ENCODE data around the gene C17orf75. TPM values are rescaled to one million over a fixed set of nuclear protein-coding genes. Genes with fewer than 3 reads are reported as not detected.

Gene C17orf75
- total RNA-seq, 4 donors from 2014 or later, result 9.1 to 11.6 (median 9.5) TPM

DNA sequence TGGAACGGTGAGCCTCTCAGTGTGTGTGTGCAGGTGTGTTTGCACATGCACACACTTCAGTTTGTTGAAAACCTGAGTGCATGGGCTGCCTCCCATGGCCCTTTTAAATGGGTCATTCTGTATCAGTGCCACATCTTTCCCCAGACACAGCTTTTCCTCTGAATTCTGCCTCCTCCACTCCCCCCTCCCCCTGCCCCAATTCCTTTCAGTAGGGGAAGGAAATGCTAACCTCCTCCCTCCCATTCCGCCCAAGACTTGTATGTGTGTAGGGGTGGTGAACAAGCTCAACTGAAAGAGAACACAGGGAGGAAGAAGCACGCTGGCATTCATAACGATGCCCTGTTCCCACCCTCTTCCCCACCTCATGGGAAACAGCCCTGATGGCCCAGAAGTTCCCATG lies 34.3 kb downstream of the C17orf75 start:
- H3K4me1 ChIP-seq, result peaks cover 0 to 9% (median 4%) of the 10 kb centered on the region in 4 donors
- H3K9me3 ChIP-seq, result no peaks in the 10 kb centered on the region
- WGBS, result 82% methylated on average over 4 of the region's 4 CpGs
- intact Hi-C loops (cut with DNase I), result no loop called here
- H3K27ac ChIP-seq (replicated peaks in 1 of 4), result no peak overlapping the region
- H3K36me3 ChIP-seq, result no peaks in the 10 kb centered on the region
- TF ChIP-seq, protein P1, sequence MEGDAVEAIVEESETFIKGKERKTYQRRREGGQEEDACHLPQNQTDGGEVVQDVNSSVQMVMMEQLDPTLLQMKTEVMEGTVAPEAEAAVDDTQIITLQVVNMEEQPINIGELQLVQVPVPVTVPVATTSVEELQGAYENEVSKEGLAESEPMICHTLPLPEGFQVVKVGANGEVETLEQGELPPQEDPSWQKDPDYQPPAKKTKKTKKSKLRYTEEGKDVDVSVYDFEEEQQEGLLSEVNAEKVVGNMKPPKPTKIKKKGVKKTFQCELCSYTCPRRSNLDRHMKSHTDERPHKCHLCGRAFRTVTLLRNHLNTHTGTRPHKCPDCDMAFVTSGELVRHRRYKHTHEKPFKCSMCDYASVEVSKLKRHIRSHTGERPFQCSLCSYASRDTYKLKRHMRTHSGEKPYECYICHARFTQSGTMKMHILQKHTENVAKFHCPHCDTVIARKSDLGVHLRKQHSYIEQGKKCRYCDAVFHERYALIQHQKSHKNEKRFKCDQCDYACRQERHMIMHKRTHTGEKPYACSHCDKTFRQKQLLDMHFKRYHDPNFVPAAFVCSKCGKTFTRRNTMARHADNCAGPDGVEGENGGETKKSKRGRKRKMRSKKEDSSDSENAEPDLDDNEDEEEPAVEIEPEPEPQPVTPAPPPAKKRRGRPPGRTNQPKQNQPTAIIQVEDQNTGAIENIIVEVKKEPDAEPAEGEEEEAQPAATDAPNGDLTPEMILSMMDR (IDR thresholded peaks at IDR 0.05), result no peak
- H3K4me3 ChIP-seq, result no peak overlapping the region
- no peak for DNase-seq (ENCODE audit: extremely low spot score)
- H3K27me3 ChIP-seq, result no peaks in the 10 kb centered on the region

DNA sequence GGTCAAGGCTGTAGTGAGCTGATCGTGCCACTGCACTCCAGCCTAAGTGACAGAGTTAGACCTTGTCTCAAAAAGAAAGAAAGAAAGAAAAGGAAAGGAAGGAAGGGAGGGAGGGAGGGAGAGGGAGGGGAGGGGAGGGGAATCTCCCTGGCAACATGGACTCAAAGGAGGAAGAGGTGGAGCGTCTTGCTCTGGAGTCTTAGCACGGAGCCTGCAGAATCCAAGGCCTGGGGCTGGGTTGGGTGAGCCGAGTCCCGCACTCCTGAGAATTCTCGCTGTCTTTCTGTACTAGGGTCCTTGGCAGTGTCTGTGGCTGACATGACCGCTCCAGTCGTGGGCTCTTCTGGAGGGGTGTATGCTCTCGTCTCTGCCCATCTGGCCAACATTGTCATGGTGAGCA lies 36.9 kb downstream of the C17orf75 start:
- H3K4me3 ChIP-seq, result no peak overlapping the region
- DNase-seq (ENCODE audit: extremely low spot score), result no peak
- H3K27ac ChIP-seq (replicated peaks in 1 of 4), result no peak overlapping the region
- intact Hi-C loops (cut with DNase I), result no loop called here
- 87% methylated on average over 9 of the region's 9 CpGs for WGBS
- H3K9me3 ChIP-seq, result no peaks in the 10 kb centered on the region
- H3K27me3 ChIP-seq, result no peaks in the 10 kb centered on the region
- H3K4me1 ChIP-seq, result no peaks in the 10 kb centered on the region
- no peaks in the 10 kb centered on the region for H3K36me3 ChIP-seq
- no peak for TF ChIP-seq EP300 (IDR thresholded peaks at IDR 0.05)
- TF ChIP-seq POLR2A (IDR thresholded peaks at IDR 0.05; ENCODE audit: low read depth), result no peak
- no peak for TF ChIP-seq POLR2AphosphoS5 (IDR thresholded peaks at IDR 0.05)

DNA sequence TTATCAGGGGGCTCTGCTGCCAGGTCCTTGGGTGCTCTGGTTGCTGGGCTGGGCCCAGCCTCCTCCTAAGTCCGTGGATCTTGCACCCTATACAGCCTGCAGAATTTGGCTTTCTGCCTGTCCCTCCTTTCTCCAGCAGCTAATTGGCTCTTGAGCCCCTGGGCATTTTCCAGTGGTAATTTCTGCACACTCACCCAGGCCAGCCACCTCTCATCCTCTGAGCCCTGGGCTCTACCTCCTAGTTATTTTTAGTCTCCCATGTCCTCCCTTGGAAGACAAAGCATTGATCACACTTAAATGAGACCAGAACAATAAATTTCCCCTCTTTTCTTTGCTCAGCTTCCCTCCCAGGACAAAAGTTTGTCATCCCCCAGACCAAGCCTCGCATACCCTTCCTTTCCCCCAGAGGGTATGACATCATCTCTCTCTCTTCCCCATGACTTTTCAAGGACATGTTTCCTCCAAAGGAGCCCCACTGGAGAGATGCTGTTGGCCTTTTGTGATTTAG lies 38.1 kb downstream of the C17orf75 start:
- Histone ChIP-seq H3K4me1 (no peaks in the 10 kb centered on the region), H3K9me3 (no peaks in the 10 kb centered on the region), H3K4me3 (no peak overlapping the region), H3K27me3 (no peaks in the 10 kb centered on the region), H3K27ac (replicated peaks in 1 of 4) (no peak overlapping the region), H3K36me3 (no peaks in the 10 kb centered on the region)
- intact Hi-C loops (cut with DNase I), result no loop called here
- no peak for TF ChIP-seq EP300 (IDR thresholded peaks at IDR 0.05)
- TF ChIP-seq, protein P1 (IDR thresholded peaks at IDR 0.05), result no peak
- TF ChIP-seq POLR2A (IDR thresholded peaks at IDR 0.05; ENCODE audit: low read depth), result no peak
- TF ChIP-seq POLR2AphosphoS5 (IDR thresholded peaks at IDR 0.05), result no peak
- WGBS, result 59% methylated on average over 2 of the region's 2 CpGs
- no peak for DNase-seq (ENCODE audit: extremely low spot score)

DNA sequence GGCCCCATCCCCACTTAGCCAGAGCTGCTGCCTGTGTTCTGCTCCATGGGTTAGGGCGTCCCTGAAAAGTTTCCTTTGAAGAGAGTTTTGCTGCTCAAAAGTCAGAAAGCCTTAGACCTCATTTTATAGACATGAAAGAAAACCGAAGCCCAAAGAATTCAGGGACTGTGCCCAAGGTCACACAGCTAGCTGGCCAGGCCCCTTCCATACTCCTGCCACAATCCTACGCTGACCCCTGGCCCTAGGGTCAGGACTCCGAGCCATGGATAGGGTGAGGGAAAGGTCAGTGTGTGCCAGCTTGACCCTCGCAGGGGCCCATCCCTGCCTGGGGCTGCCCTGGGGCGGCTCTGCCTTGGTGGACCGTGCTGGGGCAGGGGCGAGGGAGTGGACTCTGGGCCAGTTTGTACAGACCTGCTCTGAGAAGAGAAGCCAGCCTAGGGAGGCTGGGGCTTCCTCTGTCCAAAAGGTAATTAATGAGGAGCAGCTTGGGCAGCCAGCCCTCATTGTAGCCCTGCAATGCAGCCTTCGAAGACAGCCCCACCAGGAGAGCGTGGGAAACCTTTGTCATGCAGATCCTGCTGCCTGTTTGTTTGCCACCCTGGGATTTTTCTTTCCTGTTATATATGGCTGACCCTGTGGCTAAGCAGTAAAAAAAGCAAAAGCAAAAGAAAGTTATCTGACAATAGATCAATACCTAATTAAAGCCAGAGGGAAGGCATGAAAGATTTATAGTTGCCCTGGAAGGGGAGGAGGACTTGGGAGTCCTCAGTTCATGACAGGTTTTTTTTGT lies 38.9 kb downstream of the C17orf75 start:
- no peaks in the 10 kb centered on the region for H3K36me3 ChIP-seq
- no peak overlapping the region for H3K27ac ChIP-seq (replicated peaks in 1 of 4)
- TF ChIP-seq, protein P1 (IDR thresholded peaks at IDR 0.05), result no peak
- TF ChIP-seq POLR2A (IDR thresholded peaks at IDR 0.05; ENCODE audit: low read depth) (no peak), POLR2AphosphoS5 (IDR thresholded peaks at IDR 0.05) (no peak), EP300 (IDR thresholded peaks at IDR 0.05) (no peak)
- DNase-seq (ENCODE audit: extremely low spot score), result no peak
- intact Hi-C loops (cut with DNase I), result no loop called here
- H3K4me3 ChIP-seq, result no peak overlapping the region
- 90% methylated on average over 6 of the region's 10 CpGs for WGBS
- no peaks in the 10 kb centered on the region for H3K9me3 ChIP-seq
- H3K4me1 ChIP-seq, result peaks cover 0 to 3% (median 0%) of the 10 kb centered on the region in 4 donors
- no peaks in the 10 kb centered on the region for H3K27me3 ChIP-seq

DNA sequence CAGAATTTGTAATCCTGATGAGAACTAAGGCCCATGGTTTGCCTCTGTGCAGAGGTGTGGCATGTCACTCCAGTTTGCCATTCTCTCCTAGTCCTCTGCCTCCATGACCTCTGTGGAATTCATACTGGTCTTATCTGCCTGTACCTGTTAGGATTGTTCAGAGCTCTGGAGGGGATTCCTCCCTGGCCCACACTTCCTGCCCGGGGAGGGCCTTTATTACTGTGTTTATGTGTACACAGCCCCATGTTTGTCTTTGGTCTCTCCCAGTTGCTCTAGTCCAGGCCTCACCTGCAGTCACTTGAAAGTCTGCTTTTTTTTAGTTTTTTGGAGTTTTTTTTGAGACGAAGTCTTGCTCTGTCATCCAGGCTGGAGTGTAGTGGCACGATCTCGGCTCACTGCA lies 39.9 kb downstream of the C17orf75 start:
- DNase-seq (ENCODE audit: extremely low spot score), result no peak
- Histone ChIP-seq H3K9me3 (no peaks in the 10 kb centered on the region), H3K4me1 (peaks cover 0 to 4% (median 0%) of the 10 kb centered on the region in 4 donors), H3K27ac (replicated peaks in 1 of 4) (no peak overlapping the region), H3K27me3 (no peaks in the 10 kb centered on the region), H3K4me3 (no peak overlapping the region), H3K36me3 (no peaks in the 10 kb centered on the region)
- 79% methylated on average over 4 of the region's 4 CpGs for WGBS
- intact Hi-C loops (cut with DNase I), result no loop called here
- TF ChIP-seq POLR2A (IDR thresholded peaks at IDR 0.05; ENCODE audit: low read depth) (no peak), EP300 (IDR thresholded peaks at IDR 0.05) (no peak), POLR2AphosphoS5 (IDR thresholded peaks at IDR 0.05) (no peak)
- TF ChIP-seq, protein P1 (IDR thresholded peaks at IDR 0.05), result no peak
